GM12891 (cell line): ENCODE results near the gene LTC4S.

Experiments
- DNase-seq: peaks from one replicate; pipeline ENCODE4 v3.0.0; 2011; ENCODE audit warnings: low spot score; ENCODE audit not compliant: insufficient read length
- FAIRE-seq: peaks from 2 replicates; lab custom pipeline; 2011; peaks lifted over from hg19 to GRCh38; lab: Jason Lieb, UNC
- PAX5 ChIP-seq: IDR thresholded peaks from 2 replicates; pipeline ENCODE4 v1.6.1; 2011; ENCODE audit warnings: low read length, moderate library complexity, mild to moderate bottlenecking; ENCODE audit not compliant: insufficient read depth, severe bottlenecking
- POLR2A ChIP-seq: IDR thresholded peaks from 2 replicates; pipeline ENCODE4 v1.6.1; 2011; ENCODE audit warnings: low read depth, low read length, control low read depth
- POLR2AphosphoS5 ChIP-seq: IDR thresholded peaks from 2 replicates; pipeline ENCODE4 v1.6.1; 2011; ENCODE audit warnings: low read depth, low read length, control low read depth
- POU2F2 ChIP-seq: IDR thresholded peaks from 2 replicates; pipeline ENCODE4 v1.6.1; 2011; ENCODE audit warnings: low read depth, mild to moderate bottlenecking, control low read depth, low read length, moderate library complexity
- SPI1 ChIP-seq: IDR thresholded peaks from 2 replicates; pipeline ENCODE4 v1.6.1; 2011; ENCODE audit warnings: low read depth, low read length, control low read depth
- TAF1 ChIP-seq: IDR thresholded peaks from 2 replicates; pipeline ENCODE4 v1.6.1; 2011; ENCODE audit warnings: low read depth, low read length, control low read depth

LTC4S gene

GRCh38 chr5:179769271-179769670 is 24.5 kb upstream of the LTC4S start:
- FAIRE-seq (no peak), DNase-seq (no peak)
- no peak for TF ChIP-seq POLR2AphosphoS5
- no peak for TF ChIP-seq POLR2A
- TF ChIP-seq PAX5: no peak
- TF ChIP-seq POU2F2: no peak
- TF ChIP-seq TAF1: no peak
- no peak for TF ChIP-seq SPI1

GRCh38 chr5:179769796-179770195 is 24.0 kb upstream of the LTC4S start:
- DNase-seq (no peak), FAIRE-seq (no peak)
- TF ChIP-seq POLR2AphosphoS5 (no peak), SPI1 (no peak), PAX5 (no peak), POU2F2 (no peak), POLR2A (no peak), TAF1 (no peak)

- DNase-seq: no peak
- FAIRE-seq: no peak
- no peak for TF ChIP-seq TAF1
These were observed 22.4 kb upstream of the LTC4S start for GRCh38 chr5:179771311-179771895.

GRCh38 chr5:179772351-179772750 is 21.4 kb upstream of the LTC4S start:
- no peak for TF ChIP-seq POU2F2
- TF ChIP-seq PAX5: no peak
- no peak for TF ChIP-seq POLR2A
- no peak for TF ChIP-seq POLR2AphosphoS5
- TF ChIP-seq SPI1: no peak
- no peak for TF ChIP-seq TAF1
- no peak for DNase-seq
- FAIRE-seq: no peak

- DNase-seq: no peak
- FAIRE-seq: no peak
These were observed 20.1 kb upstream of the LTC4S start for GRCh38 chr5:179773686-179774040.

GRCh38 chr5:179774442-179774841 is 19.3 kb upstream of the LTC4S start:
- FAIRE-seq (no peak), DNase-seq (no peak)
- TF ChIP-seq POLR2AphosphoS5: no peak
- TF ChIP-seq TAF1: no peak
- no peak for TF ChIP-seq POLR2A
- no peak for TF ChIP-seq POU2F2
- no peak for TF ChIP-seq SPI1
- no peak for TF ChIP-seq PAX5

More at GRCh38 chr5:179773686-179774040, 20.1 kb upstream of the LTC4S start:
- TF ChIP-seq PAX5 (no peak), TAF1 (no peak), POLR2AphosphoS5 (no peak), POLR2A (no peak), POU2F2 (no peak), SPI1 (no peak)

GRCh38 chr5:179776411-179776938 is 17.3 kb upstream of the LTC4S start:
- TF ChIP-seq POLR2A (no peak), SPI1 (no peak), PAX5 (no peak), POU2F2 (no peak), TAF1 (no peak), POLR2AphosphoS5 (no peak)
- no peak for FAIRE-seq
- DNase-seq: no peak

DNA sequence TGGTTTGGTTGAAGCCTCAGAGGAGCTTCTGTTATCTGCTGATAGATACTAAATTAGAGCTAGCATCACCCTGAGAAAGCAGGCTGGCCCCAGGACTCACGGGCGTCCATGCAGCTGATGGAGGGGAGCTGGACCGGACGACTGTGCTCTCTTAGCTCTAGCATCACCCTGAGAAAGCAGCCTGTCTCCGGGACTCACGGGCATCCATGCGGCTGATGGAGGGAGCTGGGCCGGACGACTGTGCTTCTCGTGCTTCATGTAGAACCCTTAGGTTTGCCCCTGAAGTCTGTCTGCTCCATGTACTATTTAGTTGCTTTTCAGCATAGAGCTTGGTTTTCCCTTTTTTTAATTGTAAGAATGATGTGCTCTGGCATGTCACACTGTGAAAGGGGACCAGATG is 16.3 kb upstream of the LTC4S start:
- no peak for FAIRE-seq
- DNase-seq: no peak
- TF ChIP-seq POU2F2: no peak
- TF ChIP-seq TAF1: no peak
- TF ChIP-seq SPI1: no peak
- TF ChIP-seq POLR2A: no peak
- no peak for TF ChIP-seq POLR2AphosphoS5
- no peak for TF ChIP-seq PAX5

- DNase-seq (no peak), FAIRE-seq (no peak)
- no peak for TF ChIP-seq SPI1
These were observed 15.9 kb upstream of the LTC4S start for GRCh38 chr5:179777909-179778308.

DNA sequence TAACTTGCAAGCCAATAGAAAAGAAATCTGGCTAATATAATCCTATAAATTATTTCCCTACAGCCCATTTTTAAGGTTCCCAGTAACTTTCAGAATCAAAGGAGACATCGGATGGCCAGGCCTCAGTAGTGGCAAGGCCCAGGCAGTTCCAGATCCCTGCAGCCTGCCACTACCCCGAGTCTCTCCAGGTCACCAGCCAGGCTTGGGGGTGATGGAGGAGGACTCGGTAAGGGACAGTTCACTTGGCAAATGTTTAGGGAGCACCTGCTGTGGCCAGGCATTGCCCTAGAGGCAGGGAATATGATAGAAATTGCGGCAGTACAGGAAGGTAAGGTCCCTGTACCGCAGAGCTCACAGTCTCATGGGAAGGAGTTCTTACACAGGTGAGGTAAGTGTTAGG is 15.2 kb upstream of the LTC4S start:
- DNase-seq: no peak
- no peak for FAIRE-seq
- no peak for TF ChIP-seq PAX5
- TF ChIP-seq POU2F2: no peak
- TF ChIP-seq POLR2A: no peak
- no peak for TF ChIP-seq TAF1
- no peak for TF ChIP-seq SPI1
- no peak for TF ChIP-seq POLR2AphosphoS5

GRCh38 chr5:179779826-179780225 is 14.0 kb upstream of the LTC4S start:
- DNase-seq (no peak), FAIRE-seq (no peak)
- no peak for TF ChIP-seq PAX5
- TF ChIP-seq POLR2A: no peak
- no peak for TF ChIP-seq POLR2AphosphoS5
- no peak for TF ChIP-seq POU2F2
- TF ChIP-seq SPI1: no peak
- TF ChIP-seq TAF1: no peak
